A673 (cell line): ENCODE measurements around the gene SNX10. TPM values are rescaled to one million over a fixed set of nuclear protein-coding genes. Genes with fewer than 3 reads are reported as not detected.

Source experiments
- BruUV-seq: library from RNA; stranded (reverse); fragments of 400-500 nt; replicated peaks from 2 replicates; lab custom pipeline; 2021; lab: Mats Ljungman, UMichigan
- CTCF ChIA-PET: fragments of 300-600 bp; sonication (Branson Sonifier 250); formaldehyde crosslinking; loops from one replicate; lab custom pipeline; 2022; ENCODE audit warnings: antibody characterized with exemption; lab: Charles Lee
- POLR2A ChIA-PET: fragments of 300-600 bp; sonication (Branson Sonifier 250); formaldehyde crosslinking; loops from one replicate; lab custom pipeline; 2022; ENCODE audit warnings: antibody characterized with exemption; ENCODE audit not compliant: low non-redundant PET; lab: Charles Lee
- DNase-seq: peaks from one replicate; pipeline ENCODE4 v3.0.0-alpha.2; 2015; ENCODE audit warnings: low spot score
- H3K27ac ChIP-seq: fragments of 200-600 bp; sonication (generic); 2 replicates; pipeline ENCODE4 v1.5.1; 2016; ENCODE audit warnings: mixed run types, low read depth, mild to moderate bottlenecking, mixed read lengths, antibody characterized with exemption, low read length; ENCODE audit not compliant: poor library complexity, severe bottlenecking
- H3K27me3 ChIP-seq: fragments of 200-600 bp; sonication (generic); replicated peaks from 2 replicates; pipeline ENCODE4 v1.6.1; 2017; ENCODE audit warnings: mixed run types, low read depth, mild to moderate bottlenecking, mixed read lengths, antibody characterized with exemption, low read length; ENCODE audit not compliant: insufficient read depth, poor library complexity
- H3K36me3 ChIP-seq: fragments of 200-600 bp; sonication (generic); 2 replicates; pipeline ENCODE4 v1.6.1; 2016; ENCODE audit warnings: mixed run types, mild to moderate bottlenecking, mixed read lengths, antibody characterized with exemption, low read length; ENCODE audit not compliant: insufficient read depth, poor library complexity, severe bottlenecking
- H3K4me1 ChIP-seq: fragments of 200-600 bp; sonication (generic); 2 replicates; pipeline ENCODE4 v1.6.1; 2017; ENCODE audit warnings: mixed run types, mild to moderate bottlenecking, mixed read lengths, antibody characterized with exemption, low read length; ENCODE audit not compliant: insufficient read depth, poor library complexity, severe bottlenecking
- H3K4me3 ChIP-seq: fragments of 200-600 bp; sonication (generic); 2 replicates; pipeline ENCODE4 v1.5.1; 2016; ENCODE audit warnings: low read depth, mixed run types, mild to moderate bottlenecking, mixed read lengths, low read length; ENCODE audit not compliant: poor library complexity, severe bottlenecking
- H3K9me3 ChIP-seq: fragments of 200-600 bp; sonication (generic); 2 replicates; pipeline ENCODE4 v1.6.1; 2016; ENCODE audit warnings: mixed run types, low read depth, mild to moderate bottlenecking, mixed read lengths, antibody characterized with exemption, low read length; ENCODE audit not compliant: poor library complexity, severe bottlenecking
- CTCF ChIP-seq: fragments of 300-800, 200-600 bp; sonication (generic); conservative IDR thresholded peaks from 2 replicates; pipeline ENCODE4 v1.5.1; 2017; ENCODE audit warnings: low read depth, mild to moderate bottlenecking, antibody characterized with exemption, low read length, moderate library complexity, mixed read lengths
- EZH2 ChIP-seq: fragments of 200-600 bp; sonication (generic); IDR thresholded peaks from 2 replicates; pipeline ENCODE4 v1.6.1; 2017; ENCODE audit warnings: borderline replicate concordance, low read depth, mild to moderate bottlenecking, mixed read lengths, antibody characterized with exemption, low read length; ENCODE audit not compliant: poor library complexity, severe bottlenecking
- intact Hi-C: fragments of 100-400 bp; cut with micrococcal nuclease; formaldehyde crosslinking; loops from one replicate; pipeline ENCODE4 v1.10.0; 2022; ENCODE audit not compliant: unreplicated experiment
- total RNA-seq: library from RNA; stranded (reverse); gene quantifications from 2 replicates; pipeline ENCODE4 v1.2.3, GENCODE V29; 2021

SNX10 gene
- total RNA-seq, 1 experiment from 2014 or later: 1.1 TPM

- BruUV-seq: no TSS peak
- CTCF ChIA-PET: no interaction called here
- intact Hi-C loops: no loop called here
These were observed 1.3 kb downstream of the SNX10 start for GRCh38 chr7:26292768-26293560.

GRCh38 chr7:26293569-26294308 is 2.1 kb downstream of the SNX10 start:
- no peak for DNase-seq
- intact Hi-C loops: no loop called here
- BruUV-seq: no TSS peak
- Histone ChIP-seq H3K4me1 (no peaks in the 10 kb centered on the region), H3K27ac (no peak overlapping the region), H3K27me3 (peaks cover 3% of the 10 kb centered on the region), H3K9me3 (no peaks in the 10 kb centered on the region), H3K4me3 (no peak overlapping the region), H3K36me3 (no peaks in the 10 kb centered on the region)
- POLR2A ChIA-PET: no interaction called here
- CTCF ChIA-PET: no interaction called here
- TF ChIP-seq CTCF (no peak), EZH2 (no peak)

More at GRCh38 chr7:26292768-26293560, 1.3 kb downstream of the SNX10 start:
- Histone ChIP-seq H3K36me3 (no peaks in the 10 kb centered on the region), H3K27ac (no peak overlapping the region), H3K9me3 (no peaks in the 10 kb centered on the region), H3K27me3 (peaks cover 3% of the 10 kb centered on the region), H3K4me1 (no peaks in the 10 kb centered on the region), H3K4me3 (no peak overlapping the region)
- POLR2A ChIA-PET: no interaction called here
- DNase-seq: no peak
- TF ChIP-seq CTCF (no peak), EZH2 (no peak)

GRCh38 chr7:26295015-26295414 is 3.4 kb downstream of the SNX10 start:
- H3K4me1 ChIP-seq: no peaks in the 10 kb centered on the region
- ChIA-PET CTCF (no interaction called here), POLR2A (no interaction called here)
- peaks cover 3% of the 10 kb centered on the region for H3K27me3 ChIP-seq
- intact Hi-C loops: no loop called here
- no peak for DNase-seq
- H3K27ac ChIP-seq: no peak overlapping the region
- TF ChIP-seq EZH2: no peak
- no peak for TF ChIP-seq CTCF
- H3K4me3 ChIP-seq: no peak overlapping the region
- no peaks in the 10 kb centered on the region for H3K9me3 ChIP-seq
- BruUV-seq: no TSS peak
- no peaks in the 10 kb centered on the region for H3K36me3 ChIP-seq
